ENCODE data around the gene FNDC11.
"Not testable (repeated sequence)": the region's sequence is repeated elsewhere in the genome, so short reads cannot be mapped to it uniquely, and the experiment has no call there.

DNA sequence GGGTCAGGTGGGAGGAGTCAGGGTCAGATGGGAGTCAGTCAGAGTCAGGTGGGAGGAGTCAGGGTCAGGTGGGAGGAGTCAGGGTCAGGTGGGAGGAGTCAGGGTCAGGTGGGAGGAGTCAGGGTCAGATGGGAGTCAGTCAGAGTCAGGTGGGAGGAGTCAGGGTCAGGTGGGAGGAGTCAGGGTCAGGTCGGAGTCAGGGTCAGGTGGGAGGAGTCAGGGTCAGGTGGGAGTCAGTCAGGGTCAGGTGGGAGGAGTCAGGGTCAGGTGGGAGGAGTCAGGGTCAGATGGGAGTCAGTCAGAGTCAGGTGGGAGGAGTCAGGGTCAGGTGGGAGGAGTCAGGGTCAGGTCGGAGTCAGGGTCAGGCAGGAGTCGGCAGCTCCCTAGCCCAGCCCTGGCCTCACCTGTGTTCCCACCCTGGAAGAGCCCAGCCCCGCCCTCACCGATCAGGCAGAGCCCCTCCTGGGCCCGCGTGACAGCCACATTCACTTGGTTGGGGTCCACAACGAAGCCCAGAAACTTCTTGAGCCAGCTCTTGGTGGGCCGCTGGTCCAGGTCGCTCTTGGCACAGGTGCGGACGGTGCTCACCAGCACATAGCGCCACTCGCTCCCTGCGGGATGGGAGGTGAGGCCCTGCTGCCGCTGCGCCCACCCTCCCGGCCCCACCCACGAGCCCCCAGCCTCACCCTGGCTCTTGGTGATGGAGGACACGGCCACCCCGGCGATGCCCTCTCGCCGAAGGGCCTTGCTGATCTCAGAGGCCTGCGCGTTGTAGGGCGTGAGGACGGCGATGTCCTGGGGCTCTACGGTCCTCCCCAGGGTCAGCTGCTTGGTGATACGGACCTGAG lies 5.8 kb downstream of the FNDC11 start:
- TF ChIP-seq, protein P1, sequence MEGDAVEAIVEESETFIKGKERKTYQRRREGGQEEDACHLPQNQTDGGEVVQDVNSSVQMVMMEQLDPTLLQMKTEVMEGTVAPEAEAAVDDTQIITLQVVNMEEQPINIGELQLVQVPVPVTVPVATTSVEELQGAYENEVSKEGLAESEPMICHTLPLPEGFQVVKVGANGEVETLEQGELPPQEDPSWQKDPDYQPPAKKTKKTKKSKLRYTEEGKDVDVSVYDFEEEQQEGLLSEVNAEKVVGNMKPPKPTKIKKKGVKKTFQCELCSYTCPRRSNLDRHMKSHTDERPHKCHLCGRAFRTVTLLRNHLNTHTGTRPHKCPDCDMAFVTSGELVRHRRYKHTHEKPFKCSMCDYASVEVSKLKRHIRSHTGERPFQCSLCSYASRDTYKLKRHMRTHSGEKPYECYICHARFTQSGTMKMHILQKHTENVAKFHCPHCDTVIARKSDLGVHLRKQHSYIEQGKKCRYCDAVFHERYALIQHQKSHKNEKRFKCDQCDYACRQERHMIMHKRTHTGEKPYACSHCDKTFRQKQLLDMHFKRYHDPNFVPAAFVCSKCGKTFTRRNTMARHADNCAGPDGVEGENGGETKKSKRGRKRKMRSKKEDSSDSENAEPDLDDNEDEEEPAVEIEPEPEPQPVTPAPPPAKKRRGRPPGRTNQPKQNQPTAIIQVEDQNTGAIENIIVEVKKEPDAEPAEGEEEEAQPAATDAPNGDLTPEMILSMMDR (IDR thresholded peaks at IDR 0.05) = not testable (repeated sequence)
- TF ChIP-seq POLR2A (IDR thresholded peaks at IDR 0.05) = not testable (repeated sequence)
